Peyer's patch (tissue), 4 donors: ENCODE results near the gene THADA.

Experiments
- POLR2A ChIP-seq, 2 donors: fragments of 450-650 bp; IDR thresholded peaks; one replicate each; pipeline ENCODE4 v1.5.1; 2017; ENCODE audit warnings: antibody characterized with exemption in 2 of 2, mild to moderate bottlenecking in 2 of 2, moderate library complexity in 2 of 2
- TF ChIP-seq, protein P1 (sequence below), 6 experiments: fragments of 450-650 bp in 4 of 6; fragments of 200-600 bp in 2 of 6; sonication (generic) in 1 of 6; IDR thresholded peaks; one replicate each; pipeline ENCODE4 v1.5.1; 2017 to 2019; ENCODE audit warnings: antibody characterized with exemption in 6 of 6, mild to moderate bottlenecking in 3 of 6, moderate library complexity in 1 of 6

DNA sequence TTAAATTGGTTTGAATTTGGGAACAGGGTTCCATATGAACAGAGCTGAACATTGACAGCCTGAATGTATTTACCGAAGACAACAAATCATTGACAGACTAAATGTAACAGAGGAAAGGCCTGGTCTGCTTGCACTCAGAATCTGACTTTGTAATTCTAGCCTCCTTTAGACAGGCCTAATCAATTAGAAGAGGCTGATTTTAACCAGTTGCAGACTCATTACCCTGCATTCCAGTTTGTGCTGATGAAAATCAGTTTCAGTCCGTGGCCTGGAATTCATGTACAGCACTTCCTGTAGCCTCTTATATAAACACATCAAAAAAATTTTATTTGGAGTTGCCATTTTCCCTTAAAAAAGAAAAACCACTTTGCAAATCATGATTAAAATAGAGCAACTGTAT, 276.3 kb downstream of the THADA start:
- no peak for TF ChIP-seq POLR2A (IDR thresholded peaks at IDR 0.05)
- TF ChIP-seq, protein P1, sequence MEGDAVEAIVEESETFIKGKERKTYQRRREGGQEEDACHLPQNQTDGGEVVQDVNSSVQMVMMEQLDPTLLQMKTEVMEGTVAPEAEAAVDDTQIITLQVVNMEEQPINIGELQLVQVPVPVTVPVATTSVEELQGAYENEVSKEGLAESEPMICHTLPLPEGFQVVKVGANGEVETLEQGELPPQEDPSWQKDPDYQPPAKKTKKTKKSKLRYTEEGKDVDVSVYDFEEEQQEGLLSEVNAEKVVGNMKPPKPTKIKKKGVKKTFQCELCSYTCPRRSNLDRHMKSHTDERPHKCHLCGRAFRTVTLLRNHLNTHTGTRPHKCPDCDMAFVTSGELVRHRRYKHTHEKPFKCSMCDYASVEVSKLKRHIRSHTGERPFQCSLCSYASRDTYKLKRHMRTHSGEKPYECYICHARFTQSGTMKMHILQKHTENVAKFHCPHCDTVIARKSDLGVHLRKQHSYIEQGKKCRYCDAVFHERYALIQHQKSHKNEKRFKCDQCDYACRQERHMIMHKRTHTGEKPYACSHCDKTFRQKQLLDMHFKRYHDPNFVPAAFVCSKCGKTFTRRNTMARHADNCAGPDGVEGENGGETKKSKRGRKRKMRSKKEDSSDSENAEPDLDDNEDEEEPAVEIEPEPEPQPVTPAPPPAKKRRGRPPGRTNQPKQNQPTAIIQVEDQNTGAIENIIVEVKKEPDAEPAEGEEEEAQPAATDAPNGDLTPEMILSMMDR (IDR thresholded peaks at IDR 0.05): no peak
